PC-9 (cell line): Measurements from ENCODE around the gene C20orf202. TPM values are rescaled to one million over a fixed set of nuclear protein-coding genes. Genes with fewer than 3 reads are reported as not detected.
"Not testable (repeated sequence)": the region's sequence is repeated elsewhere in the genome, so short reads cannot be mapped to it uniquely, and the experiment has no call there.

Source experiments
- BruUV-seq: library from RNA; stranded (reverse); fragments of 400-500 nt; replicated peaks from 2 replicates; lab custom pipeline; 2021; lab: Mats Ljungman, UMichigan
- CTCF ChIA-PET: fragments of 300-600 bp; sonication (Branson Sonifier 250); formaldehyde crosslinking; loops from one replicate; lab custom pipeline; 2022; ENCODE audit warnings: antibody characterized with exemption; lab: Charles Lee
- POLR2A ChIA-PET: fragments of 300-600 bp; sonication (Branson Sonifier 250); formaldehyde crosslinking; loops from one replicate; lab custom pipeline; 2022; ENCODE audit warnings: antibody characterized with exemption; ENCODE audit not compliant: unreplicated experiment; lab: Charles Lee
- DNase-seq, 2 experiments: peaks; one replicate each; pipeline versions ENCODE4 v3.0.0 to v3.0.0-alpha.2; 2015 to 2022; ENCODE audit warnings: mixed read lengths in 1 of 2
- H2AFZ ChIP-seq: fragments of 200-600 bp; sonication (generic); 2 replicates; pipeline ENCODE4 v1.8.1; 2017; ENCODE audit warnings: antibody characterized with exemption
- H3F3A ChIP-seq: fragments of 200-600 bp; sonication (generic); 2 replicates; pipeline ENCODE4 v1.8.1; 2017; ENCODE audit warnings: antibody characterized with exemption, mild to moderate bottlenecking, low read depth; ENCODE audit not compliant: insufficient read depth
- H3K27ac ChIP-seq: fragments of 200-600 bp; sonication (generic); 2 replicates; pipeline ENCODE4 v1.6.1; 2016; ENCODE audit warnings: mixed run types
- H3K27me3 ChIP-seq: fragments of 200-600 bp; sonication (generic); 2 replicates; pipeline ENCODE4 v1.6.1; 2016; ENCODE audit warnings: low read depth, mixed run types; ENCODE audit not compliant: insufficient read depth
- H3K36me3 ChIP-seq: fragments of 200-600 bp; sonication (generic); 2 replicates; pipeline ENCODE4 v1.6.1; 2016; ENCODE audit warnings: low read depth, mixed run types
- H3K4me1 ChIP-seq: fragments of 200-600 bp; sonication (generic); replicated peaks from 2 replicates; pipeline ENCODE4 v1.6.1; 2016; ENCODE audit warnings: mixed run types; ENCODE audit not compliant: insufficient read depth
- H3K4me2 ChIP-seq: fragments of 200-600 bp; sonication (generic); 2 replicates; pipeline ENCODE4 v1.6.1; 2017; ENCODE audit warnings: mixed run types
- H3K4me3 ChIP-seq: fragments of 200-600 bp; sonication (generic); 2 replicates; pipeline ENCODE4 v1.6.1; 2016; ENCODE audit warnings: mixed run types
- H3K79me2 ChIP-seq: fragments of 200-600 bp; sonication (generic); 2 replicates; pipeline ENCODE4 v1.6.1; 2017; ENCODE audit warnings: low read depth, mixed run types
- H3K9me2 ChIP-seq: fragments of 200-600 bp; sonication (generic); 2 replicates; pipeline ENCODE4 v1.8.1; 2017; ENCODE audit warnings: mild to moderate bottlenecking; ENCODE audit not compliant: insufficient read depth
- H3K9me3 ChIP-seq: fragments of 200-600 bp; sonication (generic); 2 replicates; pipeline ENCODE4 v1.8.1; 2016; ENCODE audit warnings: low read depth; ENCODE audit not compliant: insufficient read depth
- H4K20me1 ChIP-seq: fragments of 200-600 bp; sonication (generic); 2 replicates; pipeline ENCODE4 v1.8.1; 2017; ENCODE audit not compliant: insufficient read depth
- EZH2 ChIP-seq: fragments of 200-600 bp; sonication (generic); IDR thresholded peaks from 2 replicates; pipeline ENCODE4 v1.8.0; 2017; ENCODE audit warnings: antibody characterized with exemption, low read depth
- intact Hi-C: fragments of 100-400 bp; cut with micrococcal nuclease; formaldehyde crosslinking; loops from one replicate; pipeline ENCODE4 v1.10.0; 2022; ENCODE audit not compliant: unreplicated experiment
- total RNA-seq: library from RNA; stranded (reverse); gene quantifications from 2 replicates; pipeline ENCODE4 v1.2.3, GENCODE V29; 2021
- TF ChIP-seq, protein P1 (sequence below): fragments of 200-600 bp; sonication (generic); conservative IDR thresholded peaks from 2 replicates; pipeline ENCODE4 v1.6.1; 2017; ENCODE audit warnings: mixed run types, antibody characterized with exemption, mild to moderate bottlenecking, moderate library complexity

The C20orf202 gene
- total RNA-seq, 1 experiment from 2014 or later = not detected

DNA sequence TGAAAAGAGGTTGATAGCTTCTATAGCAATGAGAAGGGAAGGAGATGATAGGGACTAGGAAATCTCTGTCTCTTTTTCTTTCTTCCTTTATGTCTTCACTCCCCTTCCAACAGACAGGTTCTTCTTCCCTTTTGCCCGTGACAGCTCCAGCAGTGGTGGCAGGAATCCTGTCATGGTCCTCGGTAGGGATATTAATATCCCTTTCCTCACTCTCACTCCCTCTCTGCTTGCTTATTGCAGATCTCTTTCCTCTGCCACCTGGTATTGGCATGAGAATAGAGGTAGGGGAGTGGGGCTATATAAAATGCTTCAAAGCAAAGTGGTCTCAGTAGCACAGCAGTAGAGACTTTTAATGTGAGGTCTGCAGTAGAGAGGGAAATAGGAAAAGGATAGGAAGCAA is 42.3 kb downstream of the C20orf202 start:
- no peak for TF ChIP-seq EZH2
- DNase-seq = no peak
- H3F3A ChIP-seq = no peaks in the 10 kb centered on the region
- no peak overlapping the region for H3K27ac ChIP-seq
- no peaks in the 10 kb centered on the region for H3K9me2 ChIP-seq
- no peaks in the 10 kb centered on the region for H3K27me3 ChIP-seq
- H3K4me1 ChIP-seq = no peaks in the 10 kb centered on the region
- no peaks in the 10 kb centered on the region for H3K9me3 ChIP-seq
- intact Hi-C loops = no loop called here
- H3K79me2 ChIP-seq = no peaks in the 10 kb centered on the region
- H3K4me3 ChIP-seq = no peak overlapping the region
- POLR2A ChIA-PET = no interaction called here
- H2AFZ ChIP-seq = no peak overlapping the region
- no TSS peak for BruUV-seq
- H4K20me1 ChIP-seq = no peaks in the 10 kb centered on the region
- H3K36me3 ChIP-seq = no peaks in the 10 kb centered on the region
- CTCF ChIA-PET = no interaction called here
- no peak overlapping the region for H3K4me2 ChIP-seq

GRCh38 chr20:1247689-1248088 is 44.4 kb downstream of the C20orf202 start:
- ChIA-PET CTCF (interaction anchor here (0.6 kb wide), 1 partner anchor 63 kb away, joined by 3 read pairs; the partner anchor contains the start of gene TMEM74B), POLR2A (no interaction called here)
- Histone ChIP-seq H3K9me2 (no peaks in the 10 kb centered on the region), H3K27ac (no peak overlapping the region), H3K4me2 (no peak overlapping the region), H3F3A (no peaks in the 10 kb centered on the region), H3K9me3 (no peaks in the 10 kb centered on the region), H3K4me1 (no peaks in the 10 kb centered on the region), H4K20me1 (no peaks in the 10 kb centered on the region), H2AFZ (no peak overlapping the region), H3K27me3 (no peaks in the 10 kb centered on the region), H3K79me2 (no peaks in the 10 kb centered on the region), H3K36me3 (no peaks in the 10 kb centered on the region), H3K4me3 (no peak overlapping the region)
- TF ChIP-seq, protein P1, sequence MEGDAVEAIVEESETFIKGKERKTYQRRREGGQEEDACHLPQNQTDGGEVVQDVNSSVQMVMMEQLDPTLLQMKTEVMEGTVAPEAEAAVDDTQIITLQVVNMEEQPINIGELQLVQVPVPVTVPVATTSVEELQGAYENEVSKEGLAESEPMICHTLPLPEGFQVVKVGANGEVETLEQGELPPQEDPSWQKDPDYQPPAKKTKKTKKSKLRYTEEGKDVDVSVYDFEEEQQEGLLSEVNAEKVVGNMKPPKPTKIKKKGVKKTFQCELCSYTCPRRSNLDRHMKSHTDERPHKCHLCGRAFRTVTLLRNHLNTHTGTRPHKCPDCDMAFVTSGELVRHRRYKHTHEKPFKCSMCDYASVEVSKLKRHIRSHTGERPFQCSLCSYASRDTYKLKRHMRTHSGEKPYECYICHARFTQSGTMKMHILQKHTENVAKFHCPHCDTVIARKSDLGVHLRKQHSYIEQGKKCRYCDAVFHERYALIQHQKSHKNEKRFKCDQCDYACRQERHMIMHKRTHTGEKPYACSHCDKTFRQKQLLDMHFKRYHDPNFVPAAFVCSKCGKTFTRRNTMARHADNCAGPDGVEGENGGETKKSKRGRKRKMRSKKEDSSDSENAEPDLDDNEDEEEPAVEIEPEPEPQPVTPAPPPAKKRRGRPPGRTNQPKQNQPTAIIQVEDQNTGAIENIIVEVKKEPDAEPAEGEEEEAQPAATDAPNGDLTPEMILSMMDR = no peak
- TF ChIP-seq EZH2 = no peak
- no peak for DNase-seq
- intact Hi-C loops = no loop called here
- no TSS peak for BruUV-seq

- POLR2A ChIA-PET, H3K9me3 ChIP-seq, H3K4me1 ChIP-seq, H3F3A ChIP-seq, DNase-seq, H3K79me2 ChIP-seq, H3K36me3 ChIP-seq, H3K27ac ChIP-seq, H3K27me3 ChIP-seq, intact Hi-C loops, H3K4me3 ChIP-seq, H2AFZ ChIP-seq, H3K4me2 ChIP-seq, BruUV-seq, H3K9me2 ChIP-seq, CTCF ChIA-PET, H4K20me1 ChIP-seq: not testable (repeated sequence)
Measured at GRCh38 chr20:1250282-1250681, 47.0 kb downstream of the C20orf202 start.

DNA sequence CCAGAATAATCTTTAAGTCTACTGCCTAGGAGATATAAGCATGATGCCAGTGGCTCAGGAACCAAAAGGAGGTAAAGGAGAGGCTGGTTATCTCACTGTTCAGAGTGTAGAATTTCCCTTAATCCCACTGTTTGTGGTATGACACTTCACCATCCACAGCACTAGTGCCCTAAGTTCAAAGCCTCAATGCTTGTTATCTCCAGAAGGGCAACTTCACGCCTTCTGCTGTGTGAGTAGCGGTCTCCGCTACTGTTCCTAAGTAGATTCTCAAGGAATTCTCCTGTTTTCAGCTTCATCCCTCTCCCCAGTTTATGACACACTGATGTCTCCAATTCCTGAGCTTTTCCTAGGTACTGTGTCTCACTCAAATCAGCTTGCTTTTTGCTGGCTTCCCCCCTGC is 49.2 kb downstream of the C20orf202 start:
- Histone ChIP-seq H3K27me3 (no peaks in the 10 kb centered on the region), H3K9me3 (no peaks in the 10 kb centered on the region), H3K4me1 (no peaks in the 10 kb centered on the region), H3K79me2 (no peaks in the 10 kb centered on the region), H4K20me1 (no peaks in the 10 kb centered on the region), H3K27ac (no peak overlapping the region), H3K9me2 (no peaks in the 10 kb centered on the region), H3K36me3 (no peaks in the 10 kb centered on the region), H2AFZ (no peak overlapping the region), H3K4me2 (no peak overlapping the region), H3K4me3 (no peak overlapping the region), H3F3A (no peaks in the 10 kb centered on the region)
- DNase-seq = no peak
- TF ChIP-seq EZH2 = no peak
- TF ChIP-seq, protein P1 = no peak
- BruUV-seq = no TSS peak
- POLR2A ChIA-PET = no interaction called here
- intact Hi-C loops = no loop called here
- CTCF ChIA-PET = interaction anchor here (0.5 kb wide), 1 partner anchor 254 kb away, joined by 3 read pairs; no protein-coding TSS in a partner anchor
